HCT116 (cell line): ENCODE data around the gene KRTAP1-5.

Source experiments
- POLR2A ChIP-seq: IDR thresholded peaks from 2 replicates; pipeline ENCODE4 v1.7.0; 2011; ENCODE audit warnings: borderline replicate concordance; ENCODE audit not compliant: insufficient read depth, insufficient read length; ENCODE audit errors: extremely low read depth
- SP1 ChIP-seq: IDR thresholded peaks from 2 replicates; pipeline ENCODE4 v1.6.1; 2012; ENCODE audit warnings: low read depth

DNA sequence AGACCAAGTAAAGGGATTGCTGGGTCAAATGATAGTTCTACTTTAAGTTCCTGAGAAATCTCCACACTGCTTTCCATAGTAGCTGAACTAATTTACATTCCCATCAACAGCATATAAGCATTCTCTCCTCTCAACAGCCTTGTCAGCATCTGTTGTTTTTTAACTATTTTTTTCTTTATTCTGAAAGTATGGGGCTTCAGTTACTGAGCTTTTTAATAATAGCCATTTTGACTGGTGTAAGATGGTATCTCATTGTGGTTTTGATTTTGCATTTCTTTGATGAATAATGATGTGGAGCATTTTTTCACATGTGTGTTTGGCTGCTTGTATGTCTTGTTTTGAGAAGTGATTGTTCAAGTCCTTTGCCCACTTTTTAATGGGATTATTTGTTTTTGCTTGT lies 25.6 kb upstream of the KRTAP1-5 start:
- TF ChIP-seq POLR2A (no peak), SP1 (no peak)
